DND-41 (cell line): ENCODE data around the gene EN1.

Source experiments
- CTCF ChIP-seq: IDR thresholded peaks from 2 replicates; pipeline ENCODE4 v1.5.1; 2012; ENCODE audit warnings: borderline replicate concordance, low read length, moderate library complexity, mild to moderate bottlenecking; ENCODE audit not compliant: poor library complexity, severe bottlenecking; ENCODE audit errors: extremely low read depth
- EZH2 ChIP-seq: IDR thresholded peaks from 3 replicates; pipeline ENCODE4 v1.6.1; 2012; ENCODE audit warnings: borderline replicate concordance, low read depth, mild to moderate bottlenecking, moderate library complexity, low read length, inconsistent platforms; ENCODE audit not compliant: severe bottlenecking

GRCh38 chr2:118852605-118853128 is 5.2 kb upstream of the EN1 start:
- TF ChIP-seq CTCF (no peak), EZH2 (no peak)
